SW480 (cell line): Measurements from ENCODE around the gene SEC14L5.
"Not testable (repeated sequence)": the region's sequence is repeated elsewhere in the genome, so short reads cannot be mapped to it uniquely, and the experiment has no call there.

ENCODE experiments used
- DNase-seq: peaks from one replicate; pipeline ENCODE4 v3.0.0-alpha.2; 2016; ENCODE audit warnings: low spot score

The SEC14L5 gene

GRCh38 chr16:4929619-4930018, 28.5 kb upstream of the SEC14L5 start:
- not testable (repeated sequence) for DNase-seq

- DNase-seq = no peak
These were observed 26.7 kb upstream of the SEC14L5 start for GRCh38 chr16:4931381-4931780.

GRCh38 chr16:4933433-4933832, 24.7 kb upstream of the SEC14L5 start:
- DNase-seq = no peak

GRCh38 chr16:4933871-4934395, 24.2 kb upstream of the SEC14L5 start:
- no peak for DNase-seq

- DNase-seq = no peak
These were observed 23.5 kb upstream of the SEC14L5 start for GRCh38 chr16:4934591-4934990.

GRCh38 chr16:4935241-4935855, 22.8 kb upstream of the SEC14L5 start:
- DNase-seq = no peak

GRCh38 chr16:4936181-4936990, 21.7 kb upstream of the SEC14L5 start:
- peak; percentile 58 for DNase-seq

- peak; percentile 90 for DNase-seq
These were observed 20.9 kb upstream of the SEC14L5 start, which contains the start of gene PPL for GRCh38 chr16:4936991-4937781. PPL (minus strand) TSS chr16:4937148; CDS start chr16:4937045, 103 bp downstream.

- peak; percentile 17 for DNase-seq
These were observed 20.1 kb upstream of the SEC14L5 start for GRCh38 chr16:4937782-4938682.

- DNase-seq = no peak
These were observed 19.5 kb upstream of the SEC14L5 start for GRCh38 chr16:4938683-4939030.

GRCh38 chr16:4940719-4941118, 17.4 kb upstream of the SEC14L5 start:
- DNase-seq = no peak

- no peak for DNase-seq
These were observed 15.6 kb upstream of the SEC14L5 start for GRCh38 chr16:4942481-4942880.

GRCh38 chr16:4944333-4945281, 13.5 kb upstream of the SEC14L5 start:
- DNase-seq = peak; percentile 97

- peak; percentile 77 for DNase-seq
These were observed 12.3 kb upstream of the SEC14L5 start for GRCh38 chr16:4945560-4946502.

GRCh38 chr16:4946917-4947316, 11.2 kb upstream of the SEC14L5 start:
- no peak for DNase-seq

GRCh38 chr16:4947722-4948503, 10.2 kb upstream of the SEC14L5 start:
- DNase-seq = no peak

GRCh38 chr16:4948903-4949766, 9.0 kb upstream of the SEC14L5 start:
- no peak for DNase-seq
